Naive thymus-derived CD4-positive, alpha-beta T cell (primary cell): ENCODE results near the gene PDGFD. TPM values are rescaled to one million over a fixed set of nuclear protein-coding genes. Genes with fewer than 3 reads are reported as not detected.

Experiments
- ATAC-seq: fragments of 150-1000 bp; cut with Tn5 transposase; 2 replicates; pipeline ENCODE4 v1.10.0; 2021; ENCODE audit warnings: mild to moderate bottlenecking, moderate library complexity
- CTCF ChIA-PET: fragments of 350-600 bp; sonication (Branson Sonifier 250); formaldehyde crosslinking; loops from one replicate; lab custom pipeline; 2021; ENCODE audit warnings: antibody characterized with exemption; lab: Charles Lee
- POLR2A ChIA-PET: fragments of 350-600 bp; sonication (Branson Sonifier 250); formaldehyde crosslinking; loops from one replicate; lab custom pipeline; 2021; ENCODE audit warnings: antibody characterized with exemption, inconsistent platforms; lab: Charles Lee
- DNase-seq, 9 donors: peaks; one replicate each; pipeline versions ENCODE4 v3.0.0 to v3.0.0-alpha.2; 2020 to 2022; ENCODE audit warnings: mixed read lengths in 1 of 9
- H3K27ac ChIP-seq: one replicate; pipeline ENCODE4 v1.7.0; 2013; ENCODE audit warnings: mild to moderate bottlenecking, low read depth, low read length, moderate library complexity
- H3K27me3 ChIP-seq, 2 donors: one replicate each; pipeline ENCODE4 v1.7.0; 2013; ENCODE audit warnings: low read length in 2 of 2, mild to moderate bottlenecking in 2 of 2, moderate library complexity in 2 of 2; ENCODE audit not compliant: control insufficient read depth in 2 of 2, insufficient read depth in 2 of 2
- H3K36me3 ChIP-seq, 3 experiments: 1 replicate in 2 of 3; 2 replicates in 1 of 3; pipeline ENCODE4 v1.7.0; 2013; ENCODE audit warnings: low read length in 3 of 3, mild to moderate bottlenecking in 3 of 3, moderate library complexity in 1 of 3; ENCODE audit not compliant: insufficient read depth in 3 of 3, control insufficient read depth in 2 of 3
- H3K4me1 ChIP-seq, 2 donors: one replicate each; pipeline ENCODE4 v1.7.0; 2013; ENCODE audit warnings: low read length in 2 of 2, mild to moderate bottlenecking in 2 of 2, moderate library complexity in 1 of 2; ENCODE audit not compliant: control insufficient read depth in 2 of 2, insufficient read depth in 2 of 2
- H3K4me3 ChIP-seq: 2 replicates; pipeline ENCODE4 v1.7.0; 2013; ENCODE audit warnings: mild to moderate bottlenecking, low read length
- H3K9me3 ChIP-seq, 3 experiments: 1 replicate in 2 of 3; 2 replicates in 1 of 3; pipeline ENCODE4 v1.7.0; 2013; ENCODE audit warnings: low read length in 3 of 3; ENCODE audit not compliant: control insufficient read depth in 2 of 3
- H3K27ac Mint-ChIP-seq, 9 donors: one replicate each; pipeline ENCODE4 v1.8.0; 2020 to 2022; ENCODE audit warnings: mixed read lengths in 9 of 9, mild to moderate bottlenecking in 8 of 9, moderate library complexity in 5 of 9, inconsistent platforms in 2 of 9
- H3K27me3 Mint-ChIP-seq, 5 donors: one replicate each; pipeline ENCODE4 v1.8.0; 2021 to 2022; ENCODE audit warnings: mixed read lengths in 5 of 5, mild to moderate bottlenecking in 1 of 5
- H3K36me3 Mint-ChIP-seq, 5 donors: one replicate each; pipeline ENCODE4 v1.8.0; 2020 to 2022; ENCODE audit warnings: mixed read lengths in 5 of 5, mild to moderate bottlenecking in 3 of 5, inconsistent platforms in 1 of 5
- H3K4me1 Mint-ChIP-seq, 7 donors: one replicate each; pipeline ENCODE4 v1.8.0; 2020 to 2022; ENCODE audit warnings: mixed read lengths in 7 of 7, mild to moderate bottlenecking in 3 of 7, inconsistent platforms in 1 of 7
- H3K4me3 Mint-ChIP-seq, 10 donors: one replicate each; pipeline ENCODE4 v1.8.0; 2020 to 2022; ENCODE audit warnings: mild to moderate bottlenecking in 10 of 10, mixed read lengths in 10 of 10, moderate library complexity in 6 of 10, inconsistent platforms in 2 of 10
- H3K9me3 Mint-ChIP-seq, 11 donors: one replicate each; pipeline ENCODE4 v1.8.0; 2020 to 2022; ENCODE audit warnings: mixed read lengths in 11 of 11, mild to moderate bottlenecking in 4 of 11, inconsistent platforms in 1 of 11, moderate library complexity in 1 of 11
- intact Hi-C, 2 donors: fragments of 100-400 bp; cut with micrococcal nuclease; formaldehyde crosslinking; loops; one replicate each; pipeline ENCODE4 v1.15.1; 2023
- polyA plus RNA-seq, 2 donors: library from polyadenylated mRNA; unstranded; fragments of 300-500 nt; fragmentation: Illumina TruSeq; gene quantifications; one replicate each; pipeline ENCODE4 v1.2.3, GENCODE V29; 2021
- total RNA-seq, 6 experiments: library from RNA in 5 of 6; stranded (reverse) in 5 of 6; gene quantifications; 1 replicate in 5 of 6; 2 replicates in 1 of 6; pipeline ENCODE4 v1.2.3 and lab custom pipeline; 2021 to 2026

The PDGFD gene
- total and polyA plus RNA-seq, 7 experiments from 2014 or later = 0.05 to 3.6 (median 0.26) TPM; not detected in 3

GRCh38 chr11:104148074-104148473, 15.9 kb downstream of the PDGFD start:
- no peaks in the 10 kb centered on the region for H3K9me3 ChIP-seq
- ATAC-seq = no peak
- Mint-ChIP-seq H3K9me3 (no peaks in the 10 kb centered on the region), H3K36me3 (no peaks in the 10 kb centered on the region), H3K4me3 (no peak overlapping the region), H3K4me1 (peaks cover 0 to under 1% (median 0%) of the 10 kb centered on the region in 7 donors), H3K27ac (no peak overlapping the region), H3K27me3 (no peaks in the 10 kb centered on the region)
- H3K36me3 ChIP-seq = no peaks in the 10 kb centered on the region
- intact Hi-C loops = no loop called here
- no peaks in the 10 kb centered on the region for H3K27me3 ChIP-seq
- H3K4me1 ChIP-seq = no peaks in the 10 kb centered on the region
- H3K4me3 ChIP-seq = no peak overlapping the region
- ChIA-PET CTCF (no interaction called here), POLR2A (no interaction called here)
- H3K27ac ChIP-seq = no peak overlapping the region
- no peak for DNase-seq

- H3K36me3 Mint-ChIP-seq = no peaks in the 10 kb centered on the region
- no peak overlapping the region for H3K4me3 Mint-ChIP-seq
- POLR2A ChIA-PET = no interaction called here
- Histone ChIP-seq H3K4me1 (no peaks in the 10 kb centered on the region), H3K9me3 (no peaks in the 10 kb centered on the region), H3K27me3 (no peaks in the 10 kb centered on the region), H3K27ac (no peak overlapping the region), H3K36me3 (no peaks in the 10 kb centered on the region), H3K4me3 (no peak overlapping the region)
- no peaks in the 10 kb centered on the region for H3K27me3 Mint-ChIP-seq
- H3K27ac Mint-ChIP-seq = no peak overlapping the region
- ATAC-seq = no peak
- DNase-seq = no peak
- CTCF ChIA-PET = no interaction called here
- intact Hi-C loops = no loop called here
- H3K9me3 Mint-ChIP-seq = no peaks in the 10 kb centered on the region
- H3K4me1 Mint-ChIP-seq = no peaks in the 10 kb centered on the region
Observed at GRCh38 chr11:104146943-104147342, 17.0 kb downstream of the PDGFD start.

GRCh38 chr11:104146421-104146820, 17.5 kb downstream of the PDGFD start:
- Mint-ChIP-seq H3K27me3 (no peaks in the 10 kb centered on the region), H3K27ac (no peak overlapping the region), H3K36me3 (no peaks in the 10 kb centered on the region), H3K4me1 (no peaks in the 10 kb centered on the region), H3K4me3 (no peak overlapping the region), H3K9me3 (peaks cover 0 to 1% (median 0%) of the 10 kb centered on the region in 11 donors)
- Histone ChIP-seq H3K4me3 (no peak overlapping the region), H3K4me1 (no peaks in the 10 kb centered on the region), H3K27me3 (no peaks in the 10 kb centered on the region), H3K36me3 (no peaks in the 10 kb centered on the region), H3K9me3 (no peaks in the 10 kb centered on the region), H3K27ac (no peak overlapping the region)
- POLR2A ChIA-PET = no interaction called here
- CTCF ChIA-PET = no interaction called here
- ATAC-seq = no peak
- intact Hi-C loops = no loop called here
- DNase-seq = no peak

- Mint-ChIP-seq H3K27ac (no peak overlapping the region), H3K4me1 (no peaks in the 10 kb centered on the region), H3K9me3 (peaks cover 0 to 2% (median 0%) of the 10 kb centered on the region in 11 donors), H3K4me3 (no peak overlapping the region), H3K36me3 (no peaks in the 10 kb centered on the region), H3K27me3 (peaks cover 0 to 8% (median 0%) of the 10 kb centered on the region in 5 donors)
- Histone ChIP-seq H3K27me3 (no peaks in the 10 kb centered on the region), H3K4me1 (no peaks in the 10 kb centered on the region), H3K36me3 (no peaks in the 10 kb centered on the region), H3K4me3 (no peak overlapping the region), H3K9me3 (no peaks in the 10 kb centered on the region), H3K27ac (no peak overlapping the region)
- ChIA-PET CTCF (no interaction called here), POLR2A (no interaction called here)
- intact Hi-C loops = no loop called here
- no peak for DNase-seq
- ATAC-seq = no peak
Observed at GRCh38 chr11:104145062-104145461, 18.9 kb downstream of the PDGFD start.

GRCh38 chr11:104142698-104143097, 21.2 kb downstream of the PDGFD start:
- Mint-ChIP-seq H3K36me3 (no peaks in the 10 kb centered on the region), H3K4me1 (no peaks in the 10 kb centered on the region), H3K27me3 (peaks cover 0 to 8% (median 0%) of the 10 kb centered on the region in 5 donors), H3K27ac (no peak overlapping the region), H3K4me3 (no peak overlapping the region), H3K9me3 (peaks cover 0 to 2% (median 0%) of the 10 kb centered on the region in 11 donors)
- intact Hi-C loops = no loop called here
- no peak overlapping the region for H3K4me3 ChIP-seq
- no peak overlapping the region for H3K27ac ChIP-seq
- H3K9me3 ChIP-seq = no peaks in the 10 kb centered on the region
- H3K27me3 ChIP-seq = no peaks in the 10 kb centered on the region
- CTCF ChIA-PET = no interaction called here
- H3K4me1 ChIP-seq = no peaks in the 10 kb centered on the region
- no peak for ATAC-seq
- no peak for DNase-seq
- POLR2A ChIA-PET = no interaction called here
- no peaks in the 10 kb centered on the region for H3K36me3 ChIP-seq

- no peak overlapping the region for H3K4me3 ChIP-seq
- no peaks in the 10 kb centered on the region for H3K36me3 ChIP-seq
- Mint-ChIP-seq H3K27me3 (peaks cover 0 to 8% (median 0%) of the 10 kb centered on the region in 5 donors), H3K9me3 (peaks cover 0 to 2% (median 0%) of the 10 kb centered on the region in 11 donors), H3K27ac (no peak overlapping the region), H3K36me3 (no peaks in the 10 kb centered on the region), H3K4me3 (no peak overlapping the region), H3K4me1 (no peaks in the 10 kb centered on the region)
- no peaks in the 10 kb centered on the region for H3K27me3 ChIP-seq
- ChIA-PET CTCF (no interaction called here), POLR2A (no interaction called here)
- H3K27ac ChIP-seq = no peak overlapping the region
- H3K9me3 ChIP-seq = no peaks in the 10 kb centered on the region
- intact Hi-C loops = no loop called here
- no peaks in the 10 kb centered on the region for H3K4me1 ChIP-seq
- DNase-seq (no peak), ATAC-seq (no peak)
Observed at GRCh38 chr11:104136861-104137260, 27.1 kb downstream of the PDGFD start.

DNA sequence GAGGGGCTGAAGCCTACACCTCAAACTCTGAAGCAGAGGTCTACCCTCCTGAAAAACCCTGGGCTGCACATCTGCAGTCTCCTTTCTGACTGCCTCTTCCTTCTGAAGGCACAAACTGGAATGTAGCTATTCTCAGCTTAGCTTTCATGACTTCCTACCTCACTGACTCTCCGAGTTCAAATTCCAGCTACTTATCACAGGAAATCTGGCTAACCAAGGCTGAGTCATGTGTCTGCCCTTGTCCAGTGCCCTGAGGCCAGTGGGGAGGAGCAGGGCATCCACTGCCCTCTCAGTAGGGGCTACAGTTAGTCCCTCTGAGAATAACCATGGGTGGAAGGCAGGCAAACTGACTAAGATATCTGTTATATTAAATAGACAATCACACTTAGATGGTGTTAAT, 29.2 kb downstream of the PDGFD start:
- Histone ChIP-seq H3K36me3 (no peaks in the 10 kb centered on the region), H3K27me3 (no peaks in the 10 kb centered on the region), H3K27ac (no peak overlapping the region), H3K4me1 (no peaks in the 10 kb centered on the region), H3K4me3 (no peak overlapping the region), H3K9me3 (no peaks in the 10 kb centered on the region)
- intact Hi-C loops = no loop called here
- CTCF ChIA-PET = no interaction called here
- no peaks in the 10 kb centered on the region for H3K4me1 Mint-ChIP-seq
- POLR2A ChIA-PET = no interaction called here
- no peak overlapping the region for H3K27ac Mint-ChIP-seq
- no peak for DNase-seq
- no peak overlapping the region for H3K4me3 Mint-ChIP-seq
- H3K9me3 Mint-ChIP-seq = peaks cover 0 to 2% (median 0%) of the 10 kb centered on the region in 11 donors
- H3K36me3 Mint-ChIP-seq = no peaks in the 10 kb centered on the region
- ATAC-seq = no peak
- H3K27me3 Mint-ChIP-seq = no peaks in the 10 kb centered on the region
